BLaER1 (cell line): ENCODE measurements around the gene GABRR3.
A peak's percentile ranks its signal among the peaks of the same experiment; 100 is the strongest.

Experiments
- H3K27ac ChIP-seq: shearing (Covaris generic); formaldehyde crosslinking; 2 replicates; pipeline ENCODE4 v1.8.1; 2022
- H3K27me3 ChIP-seq: shearing (Covaris generic); formaldehyde crosslinking; 2 replicates; pipeline ENCODE4 v1.8.1; 2022
- H3K36me3 ChIP-seq: shearing (Covaris generic); formaldehyde crosslinking; 2 replicates; pipeline ENCODE4 v1.8.1; 2022
- H3K4me1 ChIP-seq: shearing (Covaris generic); formaldehyde crosslinking; 2 replicates; pipeline ENCODE4 v1.8.1; 2022
- H3K4me2 ChIP-seq: shearing (Covaris generic); formaldehyde crosslinking; 2 replicates; pipeline ENCODE4 v1.8.1; 2022
- H3K4me3 ChIP-seq: shearing (Covaris generic); formaldehyde crosslinking; 2 replicates; pipeline ENCODE4 v1.8.1; 2022
- H3K9ac ChIP-seq: shearing (Covaris generic); formaldehyde crosslinking; 2 replicates; pipeline ENCODE4 v1.8.1; 2022
- H3K9me3 ChIP-seq: shearing (Covaris generic); formaldehyde crosslinking; 2 replicates; pipeline ENCODE4 v1.8.1; 2022
- H4K20me1 ChIP-seq: shearing (Covaris generic); formaldehyde crosslinking; 2 replicates; pipeline ENCODE4 v1.8.1; 2022
- Cebpa-rat ChIP-seq: shearing (Covaris generic); IDR thresholded peaks from 2 replicates; pipeline ENCODE4 v1.8.1; 2022

The GABRR3 gene

DNA sequence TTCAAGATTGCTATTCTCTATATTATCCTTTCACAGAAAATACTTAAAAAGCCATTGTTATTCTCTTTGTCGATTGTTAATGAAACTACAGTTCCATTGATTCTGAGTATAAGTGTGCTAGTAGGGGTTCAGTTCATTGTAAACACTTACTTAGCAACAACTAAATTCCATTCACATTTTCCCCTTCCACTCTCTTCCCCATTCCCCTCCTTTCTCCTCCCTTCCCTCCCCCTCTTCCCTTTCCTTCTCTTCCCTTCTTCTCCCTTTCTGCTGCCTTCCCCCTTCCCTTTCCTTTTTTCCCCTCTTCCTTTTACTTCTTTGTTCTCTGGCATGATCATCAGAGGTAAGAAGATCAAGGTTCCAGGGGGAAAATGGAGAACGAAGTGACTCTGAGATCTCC lies 41.6 kb downstream of the GABRR3 start:
- H3K27ac ChIP-seq = no peak overlapping the region
- H4K20me1 ChIP-seq = no peaks in the 10 kb centered on the region
- H3K4me1 ChIP-seq = peaks cover 14% of the 10 kb centered on the region
- no peak overlapping the region for H3K9ac ChIP-seq
- H3K36me3 ChIP-seq = no peaks in the 10 kb centered on the region
- H3K4me2 ChIP-seq = no peak overlapping the region
- H3K27me3 ChIP-seq = no peaks in the 10 kb centered on the region
- H3K9me3 ChIP-seq = no peaks in the 10 kb centered on the region
- no peak overlapping the region for H3K4me3 ChIP-seq
- no peak for TF ChIP-seq Cebpa-rat

DNA sequence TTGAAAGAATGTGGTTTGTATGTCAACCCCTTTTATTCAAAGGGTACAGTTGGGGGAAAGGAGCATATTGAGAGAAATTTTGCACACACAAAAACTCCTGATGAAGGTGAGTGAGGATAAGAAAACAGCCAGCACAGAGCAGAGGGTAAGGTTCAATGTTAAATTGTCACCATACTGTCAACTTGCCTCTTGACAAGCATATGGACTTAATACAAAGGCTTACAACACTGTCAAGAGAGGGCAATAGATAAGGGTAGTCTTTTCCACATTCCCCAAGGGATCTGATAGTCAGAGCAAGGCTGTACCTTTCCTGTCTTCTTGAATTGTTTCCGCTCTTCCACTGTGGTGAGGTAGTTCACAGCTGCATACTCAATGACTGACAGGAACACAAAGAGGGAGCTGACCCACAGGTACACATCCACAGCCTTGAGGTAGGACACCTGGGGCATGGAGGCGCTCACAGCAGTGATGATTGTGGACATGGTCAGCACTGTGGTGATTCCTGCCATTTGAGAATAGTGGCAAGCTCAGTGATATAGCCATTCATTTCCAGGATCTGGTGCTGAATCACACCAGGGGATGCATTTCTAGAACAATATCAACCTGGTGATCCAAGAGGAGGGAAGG lies 42.5 kb downstream of the GABRR3 start:
- no peak overlapping the region for H3K4me3 ChIP-seq
- H3K27ac ChIP-seq = no peak overlapping the region
- no peaks in the 10 kb centered on the region for H3K9me3 ChIP-seq
- no peaks in the 10 kb centered on the region for H3K27me3 ChIP-seq
- H3K4me2 ChIP-seq = 0 out of 2 replicates have a peak overlapping the region, but pooled peaks have one; percentile 4
- no peak overlapping the region for H3K9ac ChIP-seq
- H4K20me1 ChIP-seq = no peaks in the 10 kb centered on the region
- H3K4me1 ChIP-seq = peaks cover 14% of the 10 kb centered on the region
- no peaks in the 10 kb centered on the region for H3K36me3 ChIP-seq
- no peak for TF ChIP-seq Cebpa-rat

DNA sequence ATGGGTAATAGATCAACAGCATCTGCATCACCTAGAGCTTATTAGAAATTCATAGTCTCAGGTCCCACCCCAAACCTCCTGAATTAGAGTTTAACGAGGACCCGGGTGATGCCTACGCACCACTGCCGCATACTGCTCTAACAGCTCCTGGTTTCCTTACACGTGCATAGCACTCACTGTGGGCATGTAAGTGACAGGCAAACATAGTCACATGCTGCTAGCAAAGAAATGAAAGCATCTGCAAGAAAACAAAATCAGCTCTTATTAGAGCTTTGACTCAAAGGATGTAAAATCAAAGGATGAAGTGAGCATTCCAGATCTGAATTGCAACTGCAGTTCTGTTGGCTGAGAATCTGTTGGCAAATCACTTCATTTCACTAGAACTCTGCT lies 43.8 kb downstream of the GABRR3 start:
- H3K36me3 ChIP-seq = no peaks in the 10 kb centered on the region
- H3K4me3 ChIP-seq = no peak overlapping the region
- TF ChIP-seq Cebpa-rat = no peak
- no peaks in the 10 kb centered on the region for H3K27me3 ChIP-seq
- no peak overlapping the region for H3K27ac ChIP-seq
- peaks cover 14% of the 10 kb centered on the region for H3K4me1 ChIP-seq
- H4K20me1 ChIP-seq = no peaks in the 10 kb centered on the region
- no peak overlapping the region for H3K4me2 ChIP-seq
- H3K9ac ChIP-seq = no peak overlapping the region
- H3K9me3 ChIP-seq = no peaks in the 10 kb centered on the region

DNA sequence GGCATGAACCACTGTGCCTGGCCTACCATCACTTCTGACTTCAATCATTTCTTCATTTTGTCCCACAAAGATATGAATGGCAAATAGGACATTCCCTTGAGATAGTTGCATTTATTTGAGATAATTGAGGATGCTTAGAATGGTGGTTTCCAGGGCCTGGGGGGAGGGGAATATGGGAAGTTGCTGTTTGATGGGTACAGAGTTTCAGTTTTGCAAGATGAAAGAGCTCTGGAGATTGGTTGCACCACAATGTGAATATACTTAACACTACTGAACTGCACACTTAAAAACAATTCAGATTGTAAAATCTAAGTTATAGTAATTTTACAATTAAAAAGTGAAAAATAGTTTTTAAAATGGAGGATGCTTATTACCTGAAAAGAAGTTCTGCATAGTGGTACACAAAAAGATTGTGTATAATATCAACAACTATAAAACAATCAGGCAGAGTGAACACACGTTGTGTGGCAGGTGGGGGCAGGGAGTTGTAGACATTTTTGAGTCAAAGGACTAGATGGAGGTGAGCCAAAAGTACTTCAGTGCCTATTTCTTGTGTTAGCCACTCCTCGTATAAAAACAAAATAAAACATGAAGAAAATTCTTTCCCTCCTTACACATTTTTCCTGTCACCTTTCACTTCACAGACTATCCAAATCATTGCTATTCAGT lies 44.4 kb downstream of the GABRR3 start:
- Histone ChIP-seq H3K4me1 (peaks cover 14% of the 10 kb centered on the region), H4K20me1 (no peaks in the 10 kb centered on the region), H3K27me3 (no peaks in the 10 kb centered on the region), H3K4me3 (no peak overlapping the region), H3K4me2 (peak overlapping the region; percentile 9; the same call in 1 of the 2 replicates), H3K27ac (no peak overlapping the region), H3K9ac (no peak overlapping the region), H3K9me3 (no peaks in the 10 kb centered on the region), H3K36me3 (no peaks in the 10 kb centered on the region)
- no peak for TF ChIP-seq Cebpa-rat

DNA sequence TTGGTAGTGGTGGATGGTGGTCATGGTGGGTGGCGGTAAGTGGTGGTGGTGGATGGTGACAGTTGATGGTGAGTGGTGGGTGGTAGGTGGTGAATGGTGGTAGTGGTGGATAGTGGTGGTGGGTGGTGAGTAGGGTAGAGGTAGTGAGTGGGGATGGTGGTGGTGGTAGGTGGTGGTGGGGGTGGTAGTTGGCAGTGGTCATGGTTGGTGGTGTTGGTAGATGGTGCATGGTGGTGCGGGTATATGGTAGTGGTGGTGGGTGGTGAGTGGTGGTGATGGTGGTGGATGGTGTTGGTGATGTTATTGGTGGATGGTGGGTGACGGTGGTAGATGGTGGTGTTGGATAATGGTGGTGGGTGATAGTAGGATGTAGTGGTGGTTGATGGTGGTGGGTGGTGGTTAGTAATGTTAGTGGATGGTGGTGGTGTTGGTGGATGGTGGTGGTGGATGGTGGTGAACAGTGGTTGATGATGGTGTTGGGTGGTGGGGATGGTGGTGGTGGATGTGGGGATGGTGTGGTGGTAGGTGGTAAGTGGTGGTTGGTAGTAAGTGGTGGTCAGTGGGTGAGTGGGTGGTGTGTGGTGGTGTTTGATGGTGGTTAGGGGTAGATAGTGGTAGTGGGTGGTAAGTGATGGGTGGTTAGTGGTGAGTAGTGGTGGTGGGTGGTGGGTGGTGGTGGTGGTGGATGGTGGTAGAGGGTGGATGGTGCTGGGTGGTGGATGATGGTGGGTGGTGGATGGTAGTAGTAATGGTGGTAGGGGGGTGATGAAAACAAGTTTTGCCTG lies 46.1 kb downstream of the GABRR3 start:
- no peaks in the 10 kb centered on the region for H3K9me3 ChIP-seq
- no peak overlapping the region for H3K27ac ChIP-seq
- no peak overlapping the region for H3K4me3 ChIP-seq
- peaks cover 14% of the 10 kb centered on the region for H3K4me1 ChIP-seq
- TF ChIP-seq Cebpa-rat = no peak
- no peaks in the 10 kb centered on the region for H3K36me3 ChIP-seq
- H3K9ac ChIP-seq = no peak overlapping the region
- H3K4me2 ChIP-seq = no peak overlapping the region
- no peaks in the 10 kb centered on the region for H4K20me1 ChIP-seq
- H3K27me3 ChIP-seq = no peaks in the 10 kb centered on the region

DNA sequence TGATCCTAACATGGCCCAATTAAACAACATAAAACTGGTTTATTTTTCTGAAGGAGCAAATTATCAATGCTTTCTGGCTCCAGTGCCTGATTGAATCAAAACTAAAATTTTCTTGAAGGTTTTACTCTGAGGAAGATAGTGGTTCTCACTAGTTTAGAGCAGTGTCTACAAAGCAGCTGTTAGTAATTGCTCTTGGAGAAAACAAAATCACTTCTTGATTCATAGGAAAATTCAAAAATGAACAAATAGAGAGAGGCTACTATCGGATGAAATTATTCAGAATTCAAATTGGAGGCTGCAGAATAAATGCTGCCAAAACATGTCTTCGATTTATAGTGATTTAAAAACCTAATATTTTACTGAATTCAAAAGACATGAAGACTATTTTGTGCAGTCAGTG lies 47.8 kb downstream of the GABRR3 start:
- no peak overlapping the region for H3K27ac ChIP-seq
- TF ChIP-seq Cebpa-rat = no peak
- no peaks in the 10 kb centered on the region for H3K27me3 ChIP-seq
- H3K9ac ChIP-seq = no peak overlapping the region
- no peak overlapping the region for H3K4me2 ChIP-seq
- no peaks in the 10 kb centered on the region for H4K20me1 ChIP-seq
- no peak overlapping the region for H3K4me3 ChIP-seq
- peaks cover 9% of the 10 kb centered on the region for H3K4me1 ChIP-seq
- H3K9me3 ChIP-seq = no peaks in the 10 kb centered on the region
- no peaks in the 10 kb centered on the region for H3K36me3 ChIP-seq

DNA sequence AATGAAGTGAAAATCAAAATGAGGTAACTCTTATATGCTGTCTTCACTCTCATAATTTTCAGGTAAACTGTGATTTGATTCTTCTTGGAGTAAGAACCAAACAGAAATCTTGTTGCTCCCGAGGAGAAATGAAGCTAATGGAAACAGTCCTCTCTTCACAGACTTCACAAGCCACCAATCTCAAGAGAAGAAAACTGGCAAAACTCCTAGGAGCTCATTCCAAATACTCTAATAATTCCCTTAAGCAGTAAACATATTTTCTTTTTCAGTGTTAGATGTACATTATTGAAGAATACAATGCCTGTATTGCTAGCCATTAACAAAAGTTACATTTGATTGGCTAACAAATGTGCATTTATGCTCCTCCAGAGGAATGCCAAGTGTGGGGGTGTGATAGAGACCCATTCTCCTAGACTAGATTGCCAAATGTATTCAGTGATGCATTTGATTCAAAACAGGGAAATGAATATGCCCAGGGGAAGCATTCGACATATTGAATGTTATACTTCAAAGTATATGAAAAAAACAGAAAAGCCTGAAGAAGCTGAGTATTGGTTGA lies 51.1 kb downstream of the GABRR3 start:
- H3K4me1 ChIP-seq = peaks cover 10% of the 10 kb centered on the region
- H3K36me3 ChIP-seq = no peaks in the 10 kb centered on the region
- H3K4me2 ChIP-seq = no peak overlapping the region
- H3K9ac ChIP-seq = no peak overlapping the region
- H4K20me1 ChIP-seq = no peaks in the 10 kb centered on the region
- H3K27ac ChIP-seq = no peak overlapping the region
- TF ChIP-seq Cebpa-rat = no peak
- no peaks in the 10 kb centered on the region for H3K9me3 ChIP-seq
- H3K27me3 ChIP-seq = no peaks in the 10 kb centered on the region
- no peak overlapping the region for H3K4me3 ChIP-seq

DNA sequence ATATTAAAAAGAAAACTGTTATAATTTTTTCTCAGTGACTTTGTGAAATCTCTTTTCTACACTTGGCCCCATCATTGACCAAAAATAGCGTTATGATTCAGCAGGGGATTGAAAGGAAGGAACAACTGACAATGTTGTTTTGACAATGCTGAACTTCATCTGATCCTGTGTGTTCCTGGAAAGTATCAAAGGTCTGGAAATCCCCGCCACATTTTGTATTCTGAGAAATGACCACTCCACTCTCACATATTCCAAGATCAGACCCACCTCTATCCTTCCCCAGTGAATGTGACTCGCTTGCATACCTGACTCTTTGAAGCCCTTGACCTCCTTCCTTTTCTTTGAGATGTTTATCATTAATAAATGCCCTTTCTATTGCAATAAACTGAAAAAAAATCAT lies 53.2 kb downstream of the GABRR3 start:
- no peak overlapping the region for H3K4me3 ChIP-seq
- H3K27ac ChIP-seq = no peak overlapping the region
- H4K20me1 ChIP-seq = no peaks in the 10 kb centered on the region
- H3K9ac ChIP-seq = no peak overlapping the region
- H3K27me3 ChIP-seq = no peaks in the 10 kb centered on the region
- peak overlapping the region; percentile 33 for H3K4me2 ChIP-seq
- H3K4me1 ChIP-seq = peaks cover 10% of the 10 kb centered on the region
- no peak for TF ChIP-seq Cebpa-rat
- no peaks in the 10 kb centered on the region for H3K9me3 ChIP-seq
- no peaks in the 10 kb centered on the region for H3K36me3 ChIP-seq

DNA sequence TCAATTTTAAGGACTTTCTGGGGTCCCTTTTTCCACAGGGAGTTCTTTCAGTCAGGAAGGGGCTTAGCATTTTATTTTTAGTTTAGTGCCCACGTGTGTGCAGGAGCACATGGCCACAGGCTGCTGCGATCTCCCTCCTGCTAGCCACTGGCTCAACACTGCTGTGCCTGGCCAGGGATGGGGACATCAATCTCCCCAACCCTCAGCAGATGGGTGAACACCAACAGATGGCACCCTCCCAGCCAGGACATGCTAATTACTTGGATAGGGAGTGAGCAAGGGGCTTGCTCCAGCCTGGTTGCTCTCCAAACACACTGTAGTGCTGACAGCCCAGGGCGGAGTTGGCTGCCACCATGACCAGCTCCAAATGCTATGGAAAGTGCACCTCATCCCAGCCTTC lies 55.5 kb downstream of the GABRR3 start:
- H4K20me1 ChIP-seq = no peaks in the 10 kb centered on the region

DNA sequence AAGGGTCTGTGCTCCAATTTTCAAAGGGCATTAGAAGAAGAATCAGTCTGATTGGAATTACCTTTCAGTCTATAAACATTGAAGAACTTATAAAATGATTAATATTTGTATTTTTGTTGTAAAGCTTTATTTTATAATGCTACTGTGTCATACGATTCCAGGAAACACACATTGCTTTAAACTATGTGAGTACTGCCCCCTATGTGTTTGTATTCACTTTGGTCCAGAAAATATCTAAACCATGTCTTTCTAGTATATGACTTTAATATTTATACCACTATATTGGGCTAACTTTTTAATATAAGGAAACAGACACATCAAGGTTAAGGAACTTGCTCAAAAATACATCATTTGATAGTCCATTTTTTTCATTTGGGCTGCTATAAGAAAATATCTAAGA lies 59.6 kb downstream of the GABRR3 start:
- Histone ChIP-seq H4K20me1 (no peaks in the 10 kb centered on the region), H3K36me3 (no peaks in the 10 kb centered on the region), H3K4me3 (no peak overlapping the region), H3K27me3 (no peaks in the 10 kb centered on the region), H3K4me1 (peaks cover 28% of the 10 kb centered on the region), H3K4me2 (no peak overlapping the region), H3K9me3 (no peaks in the 10 kb centered on the region), H3K27ac (no peak overlapping the region), H3K9ac (no peak overlapping the region)
- TF ChIP-seq Cebpa-rat = no peak

More for the DNA sequence above, 55.5 kb downstream of the GABRR3 start:
- no peaks in the 10 kb centered on the region for H3K27me3 ChIP-seq
- no peak overlapping the region for H3K27ac ChIP-seq
- no peak overlapping the region for H3K9ac ChIP-seq
- no peak overlapping the region for H3K4me3 ChIP-seq
- no peak for TF ChIP-seq Cebpa-rat
- H3K4me1 ChIP-seq = peaks cover 16% of the 10 kb centered on the region
- no peaks in the 10 kb centered on the region for H3K36me3 ChIP-seq
- H3K4me2 ChIP-seq = no peak overlapping the region
- H3K9me3 ChIP-seq = no peaks in the 10 kb centered on the region
